HCT116 (cell line): ENCODE measurements around the gene UBASH3B. TPM values are rescaled to one million over a fixed set of nuclear protein-coding genes. Genes with fewer than 3 reads are reported as not detected.

Experiments used
- ATAC-seq: fragments of 200-7000 bp; cut with Tn5 transposase; 2 replicates; pipeline ENCODE4 v1.9.1; 2020; ENCODE audit warnings: mild to moderate bottlenecking, moderate library complexity
- BruUV-seq: library from RNA; stranded (reverse); fragments of 400-500 nt; replicated peaks from 2 replicates; lab custom pipeline; 2021; lab: Mats Ljungman, UMichigan
- CTCF ChIA-PET: fragments of 300-600 bp; sonication (Branson Sonifier 250); formaldehyde crosslinking; loops from one replicate; lab custom pipeline; 2021; ENCODE audit warnings: antibody characterized with exemption; lab: Charles Lee
- POLR2A ChIA-PET: fragments of 300-600, 350-600 bp; sonication (Branson Sonifier 250); formaldehyde crosslinking; loops from one replicate; lab custom pipeline; 2021; ENCODE audit warnings: antibody characterized with exemption; lab: Charles Lee
- RAD21 ChIA-PET, 2 experiments: fragments of 300-600 bp; sonication (Branson Sonifier 250); formaldehyde crosslinking; loops; one replicate each; lab custom pipeline; 2023; ENCODE audit warnings: low total read pairs in 2 of 2; ENCODE audit not compliant: uncharacterized antibody in 2 of 2, unreplicated experiment in 2 of 2, low non-redundant PET in 1 of 2; lab: Charles Lee
- DNase-seq: peaks from one replicate; pipeline ENCODE4 v3.0.0-alpha.2; 2010; ENCODE audit warnings: low read depth, low spot score
- H2AFZ ChIP-seq: fragments of 200-600 bp; shearing (Covaris generic), sonication (generic); 2 replicates; pipeline ENCODE4 v1.6.1; 2017; ENCODE audit warnings: low read depth, mixed run types, mixed read lengths, antibody characterized with exemption, low read length; ENCODE audit not compliant: poor library complexity, severe bottlenecking
- H3K27ac ChIP-seq: 2 replicates; pipeline ENCODE4 v1.5.1; 2012; ENCODE audit warnings: low read depth, low read length
- H3K27me3 ChIP-seq: fragments of 200-600 bp; sonication (generic); 2 replicates; pipeline ENCODE4 v1.6.1; 2016; ENCODE audit warnings: mixed run types, low read length, mixed read lengths; ENCODE audit not compliant: insufficient read depth
- H3K36me3 ChIP-seq, 2 experiments: fragments of 200-500 bp in 1 of 2; fragments of 200-600 bp in 1 of 2; sonication (Bioruptor generic) in 1 of 2; sonication (generic) in 1 of 2; 2 replicates each; pipeline versions ENCODE4 v1.5.1 to v1.6.1; 2014 to 2016; ENCODE audit warnings: low read length in 2 of 2, inconsistent platforms in 1 of 2, mixed read lengths in 1 of 2, mixed run types in 1 of 2; ENCODE audit not compliant: insufficient read depth in 2 of 2, control insufficient read depth in 1 of 2
- H3K4me1 ChIP-seq, 2 experiments: fragments of 200-600 bp in 1 of 2; sonication (generic) in 1 of 2; 2 replicates each; pipeline versions ENCODE4 v1.5.1 to v1.6.1; 2012 to 2017; ENCODE audit warnings: low read length in 2 of 2, inconsistent platforms in 1 of 2, mild to moderate bottlenecking in 1 of 2, mixed read lengths in 1 of 2, mixed run types in 1 of 2, moderate library complexity in 1 of 2; ENCODE audit not compliant: insufficient read depth in 2 of 2, control insufficient read depth in 1 of 2
- H3K4me2 ChIP-seq: fragments of 200-600 bp; sonication (generic); 2 replicates; pipeline ENCODE4 v1.6.1; 2017; ENCODE audit warnings: mixed run types, low read length, mixed read lengths
- H3K4me3 ChIP-seq, 2 experiments: fragments of 200-600 bp in 1 of 2; sonication (generic) in 1 of 2; replicated peaks in 1 of 2; 2 replicates each; pipeline ENCODE4 v1.5.1; 2011 to 2016; ENCODE audit warnings: low read length in 2 of 2, control low read depth in 1 of 2, low read depth in 1 of 2, mild to moderate bottlenecking in 1 of 2, mixed read lengths in 1 of 2, mixed run types in 1 of 2
- H3K79me2 ChIP-seq: fragments of 200-600 bp; sonication (generic); 2 replicates; pipeline ENCODE4 v1.6.1; 2017; ENCODE audit warnings: mild to moderate bottlenecking, mixed run types, low read length, moderate library complexity, mixed read lengths; ENCODE audit not compliant: insufficient read depth
- H3K9ac ChIP-seq: fragments of 200-600 bp; sonication (generic); 2 replicates; pipeline ENCODE4 v1.6.1; 2016; ENCODE audit warnings: low read length, mixed read lengths
- H3K9me2 ChIP-seq: fragments of 200-600 bp; sonication (generic), shearing (Covaris generic); 2 replicates; pipeline ENCODE4 v1.6.1; 2017; ENCODE audit warnings: mixed run types, mild to moderate bottlenecking, moderate library complexity; ENCODE audit not compliant: insufficient read depth
- H3K9me3 ChIP-seq, 2 experiments: fragments of 200-500 bp in 1 of 2; fragments of 200-600 bp in 1 of 2; sonication (Bioruptor generic) in 1 of 2; sonication (generic) in 1 of 2; 2 replicates each; pipeline ENCODE4 v1.6.1; 2014 to 2017; ENCODE audit warnings: low read length in 2 of 2, mixed read lengths in 2 of 2, inconsistent platforms in 1 of 2, low read depth in 1 of 2, mild to moderate bottlenecking in 1 of 2, mixed run types in 1 of 2, moderate library complexity in 1 of 2; ENCODE audit not compliant: control insufficient read depth in 1 of 2, insufficient read depth in 1 of 2
- H4K20me1 ChIP-seq: fragments of 200-600 bp; sonication (generic), shearing (Covaris generic); 2 replicates; pipeline ENCODE4 v1.6.1; 2017; ENCODE audit warnings: mixed run types, mild to moderate bottlenecking, moderate library complexity; ENCODE audit not compliant: insufficient read depth
- ATF3 ChIP-seq: IDR thresholded peaks from 2 replicates; pipeline ENCODE4 v1.6.1; 2012
- CBX3 ChIP-seq: IDR thresholded peaks from 2 replicates; pipeline ENCODE4 v1.6.1; 2012; ENCODE audit warnings: low read depth
- CTCF ChIP-seq, 3 experiments: fragments of 200-600 bp in 1 of 3; sonication (generic) in 1 of 3; IDR thresholded peaks in 2 of 3; conservative IDR thresholded peaks in 1 of 3; 2 replicates each; pipeline ENCODE4 v1.5.1; 2012 to 2017; ENCODE audit warnings: low read depth in 2 of 3, low read length in 2 of 3, antibody characterized with exemption in 1 of 3, borderline replicate concordance in 1 of 3, control low read depth in 1 of 3, mild to moderate bottlenecking in 1 of 3, mixed read lengths in 1 of 3, mixed run types in 1 of 3, moderate library complexity in 1 of 3; ENCODE audit not compliant: insufficient read depth in 1 of 3
- EZH2 ChIP-seq: fragments of 200-600 bp; sonication (generic); IDR thresholded peaks from 2 replicates; pipeline ENCODE4 v1.6.1; 2017; ENCODE audit warnings: antibody characterized with exemption, mixed run types
- EZH2phosphoT487 ChIP-seq: fragments of 200-600 bp; IDR thresholded peaks from 2 replicates; pipeline ENCODE4 v1.6.1; 2018; ENCODE audit warnings: antibody characterized with exemption, borderline replicate concordance
- FOSL1 ChIP-seq: IDR thresholded peaks from 2 replicates; pipeline ENCODE4 v1.6.1; 2012; ENCODE audit warnings: low read depth
- MAX ChIP-seq: IDR thresholded peaks from 2 replicates; pipeline ENCODE4 v1.6.1; 2012
- POLR2A ChIP-seq: IDR thresholded peaks from 2 replicates; pipeline ENCODE4 v1.7.0; 2011; ENCODE audit warnings: borderline replicate concordance; ENCODE audit not compliant: insufficient read depth, insufficient read length; ENCODE audit errors: extremely low read depth
- POLR2AphosphoS5 ChIP-seq: IDR thresholded peaks from 2 replicates; pipeline ENCODE4 v1.6.1; 2011; ENCODE audit warnings: mild to moderate bottlenecking, low read depth, low read length, moderate library complexity
- RAD21 ChIP-seq: IDR thresholded peaks from 2 replicates; pipeline ENCODE4 v1.6.1; 2012; ENCODE audit warnings: low read depth, mild to moderate bottlenecking
- SIN3A ChIP-seq: IDR thresholded peaks from 2 replicates; pipeline ENCODE4 v1.6.1; 2012; ENCODE audit warnings: low read depth
- SRF ChIP-seq: IDR thresholded peaks from 2 replicates; pipeline ENCODE4 v1.6.1; 2012; ENCODE audit warnings: low read depth
- ZFX ChIP-seq: fragments of 450-650 bp; IDR thresholded peaks from 2 replicates; pipeline ENCODE4 v1.6.1; 2017
- ZNF274 ChIP-seq: fragments of 200-500 bp; sonication (Bioruptor generic); IDR thresholded peaks from 2 replicates; pipeline ENCODE4 v1.6.1; 2014; ENCODE audit warnings: mild to moderate bottlenecking, low read depth, low read length, inconsistent platforms
- intact Hi-C: fragments of 100-400 bp; cut with micrococcal nuclease; formaldehyde crosslinking; loops from 2 replicates; pipeline ENCODE4 v1.10.0; 2022
- total RNA-seq: library from RNA; stranded (reverse); gene quantifications from one replicate; pipeline ENCODE4 v1.2.1, GENCODE V29; 2021; ENCODE audit not compliant: unreplicated experiment
- TF ChIP-seq, protein P1 (sequence below): IDR thresholded peaks from 2 replicates; pipeline ENCODE4 v1.6.1; 2011; ENCODE audit warnings: mild to moderate bottlenecking, low read length, moderate library complexity; ENCODE audit not compliant: insufficient replicate concordance; ENCODE audit errors: extremely low read depth

UBASH3B gene
- total RNA-seq, 1 experiment from 2014 or later: 40.3 TPM

- POLR2A ChIA-PET: no interaction called here
- peaks cover 15 to 37% of the 10 kb centered on the region in 2 experiments for H3K4me1 ChIP-seq
- no peak overlapping the region for H2AFZ ChIP-seq
- H3K4me2 ChIP-seq: no peak overlapping the region
- H3K4me3 ChIP-seq: no peak overlapping the region
- ATAC-seq (no peak), DNase-seq (no peak)
- no peaks in the 10 kb centered on the region for H3K36me3 ChIP-seq
- H3K9me2 ChIP-seq: no peaks in the 10 kb centered on the region
- peaks cover 64% of the 10 kb centered on the region for H3K79me2 ChIP-seq
- H3K27ac ChIP-seq: no peak overlapping the region
- no peak overlapping the region for H3K9ac ChIP-seq
- H3K27me3 ChIP-seq: no peaks in the 10 kb centered on the region
- no TSS peak for BruUV-seq
- no peaks in the 10 kb centered on the region for H3K9me3 ChIP-seq
- RAD21 ChIA-PET: no interaction called here
- CTCF ChIA-PET: no interaction called here
- peaks cover 3% of the 10 kb centered on the region; the same call in 1 of the 2 replicates for H4K20me1 ChIP-seq
- intact Hi-C loops: no loop called here
- TF ChIP-seq SRF (no peak), EZH2phosphoT487 (no peak), FOSL1 (no peak), ZFX (no peak), POLR2A (no peak), MAX (no peak), ATF3 (no peak), CBX3 (no peak), EZH2 (no peak), CTCF (IDR thresholded peaks at IDR 0.05 in 2 of 3, conservative IDR thresholded peaks at IDR 0.05 in 1 of 3; ENCODE audit: borderline replicate concordance in 1 of 3, insufficient read depth in 1 of 3, low read depth in 2 of 3, low read length in 2 of 3) (no peak), ZNF274 (no peak), SIN3A (no peak), POLR2AphosphoS5 (no peak), RAD21 (no peak)
- TF ChIP-seq, protein P1, sequence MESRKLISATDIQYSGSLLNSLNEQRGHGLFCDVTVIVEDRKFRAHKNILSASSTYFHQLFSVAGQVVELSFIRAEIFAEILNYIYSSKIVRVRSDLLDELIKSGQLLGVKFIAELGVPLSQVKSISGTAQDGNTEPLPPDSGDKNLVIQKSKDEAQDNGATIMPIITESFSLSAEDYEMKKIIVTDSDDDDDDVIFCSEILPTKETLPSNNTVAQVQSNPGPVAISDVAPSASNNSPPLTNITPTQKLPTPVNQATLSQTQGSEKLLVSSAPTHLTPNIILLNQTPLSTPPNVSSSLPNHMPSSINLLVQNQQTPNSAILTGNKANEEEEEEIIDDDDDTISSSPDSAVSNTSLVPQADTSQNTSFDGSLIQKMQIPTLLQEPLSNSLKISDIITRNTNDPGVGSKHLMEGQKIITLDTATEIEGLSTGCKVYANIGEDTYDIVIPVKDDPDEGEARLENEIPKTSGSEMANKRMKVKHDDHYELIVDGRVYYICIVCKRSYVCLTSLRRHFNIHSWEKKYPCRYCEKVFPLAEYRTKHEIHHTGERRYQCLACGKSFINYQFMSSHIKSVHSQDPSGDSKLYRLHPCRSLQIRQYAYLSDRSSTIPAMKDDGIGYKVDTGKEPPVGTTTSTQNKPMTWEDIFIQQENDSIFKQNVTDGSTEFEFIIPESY: no peak
These were observed 4.4 kb downstream of the UBASH3B start for GRCh38 chr11:122659676-122660554.
